NCI-H526 treated with DMSO at 0.1 percent for 48 hours (cell line): Measurements from ENCODE around the gene ENOSF1.
"Not testable (repeated sequence)": the region's sequence is repeated elsewhere in the genome, so short reads cannot be mapped to it uniquely, and the experiment has no call there.

Experiments used
- DNase-seq: peaks from one replicate; lab custom pipeline; 2025; lab: John Stamatoyannopoulos, UW

The ENOSF1 gene

GRCh38 chr18:706405-706804 is 6.0 kb downstream of the ENOSF1 start:
- DNase-seq: no peak

GRCh38 chr18:703213-703967 is 9.0 kb downstream of the ENOSF1 start:
- no peak for DNase-seq

GRCh38 chr18:697800-698199 is 14.6 kb downstream of the ENOSF1 start:
- no peak for DNase-seq

GRCh38 chr18:697012-697411 is 15.4 kb downstream of the ENOSF1 start:
- no peak for DNase-seq

GRCh38 chr18:693466-694187 is 18.8 kb downstream of the ENOSF1 start:
- DNase-seq: no peak

- no peak for DNase-seq
These were observed 19.6 kb downstream of the ENOSF1 start for GRCh38 chr18:692824-693223.

GRCh38 chr18:688323-688722 is 24.1 kb downstream of the ENOSF1 start:
- no peak for DNase-seq

- DNase-seq: no peak
These were observed 25.9 kb downstream of the ENOSF1 start for GRCh38 chr18:686339-687111.

- no peak for DNase-seq
These were observed 27.0 kb downstream of the ENOSF1 start for GRCh38 chr18:685438-685837.

GRCh38 chr18:683531-683930 is 28.9 kb downstream of the ENOSF1 start:
- no peak for DNase-seq

- DNase-seq: no peak
These were observed 29.6 kb downstream of the ENOSF1 start for GRCh38 chr18:682833-683232.

- DNase-seq: not testable (repeated sequence)
These were observed 30.0 kb downstream of the ENOSF1 start for GRCh38 chr18:682416-682815.

- DNase-seq: no peak
These were observed 30.4 kb downstream of the ENOSF1 start for GRCh38 chr18:681985-682384.

GRCh38 chr18:680392-680791 is 32.0 kb downstream of the ENOSF1 start:
- no peak for DNase-seq

- DNase-seq: no peak
These were observed 32.9 kb downstream of the ENOSF1 start for GRCh38 chr18:679516-679915.

GRCh38 chr18:678482-679182 is 33.8 kb downstream of the ENOSF1 start:
- no peak for DNase-seq

- DNase-seq: no peak
These were observed 34.5 kb downstream of the ENOSF1 start for GRCh38 chr18:677951-678381.

GRCh38 chr18:677145-677544 is 35.3 kb downstream of the ENOSF1 start:
- no peak for DNase-seq

- DNase-seq: no peak
These were observed 35.7 kb downstream of the ENOSF1 start for GRCh38 chr18:676736-677135.

GRCh38 chr18:676069-676468 is 36.4 kb downstream of the ENOSF1 start:
- DNase-seq: no peak

GRCh38 chr18:675307-675706 is 37.1 kb downstream of the ENOSF1 start:
- DNase-seq: no peak

- no peak for DNase-seq
These were observed 38.7 kb downstream of the ENOSF1 start for GRCh38 chr18:673769-674168.
